ENCODE results near the gene KIAA1671. TPM values are rescaled to one million over a fixed set of nuclear protein-coding genes. Genes with fewer than 3 reads are reported as not detected.

The KIAA1671 gene
- total RNA-seq, 4 donors from 2014 or later, result 20.9 to 41.8 (median 28.4) TPM

- no peak overlapping the region for H3K27ac ChIP-seq
- 57 to 90% methylated on average over 2 to 6 of the region's 7 CpGs for WGBS, 2 donors (ENCODE audit: low coverage in 1 of 2)
- ATAC-seq, result no peak
Observed at GRCh38 chr22:25030636-25031035, 78.1 kb downstream of the KIAA1671 start.

GRCh38 chr22:25032066-25032465, 79.5 kb downstream of the KIAA1671 start:
- Histone ChIP-seq H3K9me3 (no peaks in the 10 kb centered on the region), H3K36me3 (peaks cover 0 to 24% of the 10 kb centered on the region in 2 donors), H3K4me3 (no peak overlapping the region), H3K4me1 (peaks cover 0 to 17% (median 0%) of the 10 kb centered on the region in 3 donors), H3K27me3 (no peaks in the 10 kb centered on the region), H3K27ac (no peak overlapping the region)
- TF ChIP-seq POLR2AphosphoS5 (IDR thresholded peaks at IDR 0.05), result no peak
- no peak for TF ChIP-seq CTCF (IDR thresholded peaks at IDR 0.05)
- TF ChIP-seq EP300 (IDR thresholded peaks at IDR 0.05), result no peak
- WGBS, 2 donors (ENCODE audit: low coverage in 1 of 2), result no CpG with 5 or more reads among the region's 2 CpGs
- no peak for ATAC-seq

More at GRCh38 chr22:25030636-25031035, 78.1 kb downstream of the KIAA1671 start:
- H3K4me3 ChIP-seq, result no peak overlapping the region
- H3K9me3 ChIP-seq, result no peaks in the 10 kb centered on the region
- H3K36me3 ChIP-seq, result peaks cover 0 to 24% of the 10 kb centered on the region in 2 donors
- H3K4me1 ChIP-seq, result peaks cover 0 to 27% (median 0%) of the 10 kb centered on the region in 3 donors
- H3K27me3 ChIP-seq, result no peaks in the 10 kb centered on the region
- TF ChIP-seq EP300 (IDR thresholded peaks at IDR 0.05) (no peak), CTCF (IDR thresholded peaks at IDR 0.05) (no peak), POLR2AphosphoS5 (IDR thresholded peaks at IDR 0.05) (no peak), POLR2A (IDR thresholded peaks at IDR 0.05) (no peak)

GRCh38 chr22:25035715-25036114, 83.2 kb downstream of the KIAA1671 start:
- WGBS, 2 donors (ENCODE audit: low coverage in 1 of 2), result 94 to 100% methylated on average over 2 of the region's 2 CpGs
- no peak overlapping the region for H3K27ac ChIP-seq
- H3K9me3 ChIP-seq, result no peaks in the 10 kb centered on the region
- H3K4me1 ChIP-seq, result no peaks in the 10 kb centered on the region
- H3K4me3 ChIP-seq, result no peak overlapping the region
- no peaks in the 10 kb centered on the region for H3K27me3 ChIP-seq
- ATAC-seq, result no peak
- H3K36me3 ChIP-seq, result peaks cover 0 to 41% of the 10 kb centered on the region in 2 donors
- no peak for TF ChIP-seq CTCF (IDR thresholded peaks at IDR 0.05)
- TF ChIP-seq POLR2A (IDR thresholded peaks at IDR 0.05), result no peak
- TF ChIP-seq POLR2AphosphoS5 (IDR thresholded peaks at IDR 0.05), result no peak
- no peak for TF ChIP-seq EP300 (IDR thresholded peaks at IDR 0.05)

GRCh38 chr22:25038239-25038638, 85.7 kb downstream of the KIAA1671 start:
- 75 to 89% methylated on average over 4 to 8 of the region's 8 CpGs for WGBS, 2 donors (ENCODE audit: low coverage in 1 of 2)
- no peak overlapping the region for H3K4me3 ChIP-seq
- no peak overlapping the region for H3K27ac ChIP-seq
- no peaks in the 10 kb centered on the region for H3K9me3 ChIP-seq
- H3K4me1 ChIP-seq, result no peaks in the 10 kb centered on the region
- no peaks in the 10 kb centered on the region for H3K27me3 ChIP-seq
- no peak for ATAC-seq
- H3K36me3 ChIP-seq, result peaks cover 0 to 49% of the 10 kb centered on the region in 2 donors
- TF ChIP-seq CTCF (IDR thresholded peaks at IDR 0.05), result no peak
- no peak for TF ChIP-seq EP300 (IDR thresholded peaks at IDR 0.05)
- no peak for TF ChIP-seq POLR2AphosphoS5 (IDR thresholded peaks at IDR 0.05)
- TF ChIP-seq POLR2A (IDR thresholded peaks at IDR 0.05), result no peak

GRCh38 chr22:25038771-25039170, 86.3 kb downstream of the KIAA1671 start:
- H3K36me3 ChIP-seq, result peaks cover 0 to 47% of the 10 kb centered on the region in 2 donors

More at GRCh38 chr22:25038771-25039170, 86.3 kb downstream of the KIAA1671 start:
- no peak overlapping the region for H3K4me3 ChIP-seq
- TF ChIP-seq POLR2AphosphoS5 (IDR thresholded peaks at IDR 0.05) (no peak), POLR2A (IDR thresholded peaks at IDR 0.05) (no peak), CTCF (IDR thresholded peaks at IDR 0.05) (no peak), EP300 (IDR thresholded peaks at IDR 0.05) (no peak)
- ATAC-seq, result no peak
- no peaks in the 10 kb centered on the region for H3K4me1 ChIP-seq
- H3K27me3 ChIP-seq, result no peaks in the 10 kb centered on the region
- WGBS, 2 donors (ENCODE audit: low coverage in 1 of 2), result 95 to 100% methylated on average over 2 to 3 of the region's 15 CpGs
- no peaks in the 10 kb centered on the region for H3K9me3 ChIP-seq
- no peak overlapping the region for H3K27ac ChIP-seq

Data from gastroesophageal sphincter (tissue), 4 donors.